IMR-90 (cell line): ENCODE results near the gene EXOC6B. TPM values are rescaled to one million over a fixed set of nuclear protein-coding genes. Genes with fewer than 3 reads are reported as not detected.
"Not testable (repeated sequence)": the region's sequence is repeated elsewhere in the genome, so short reads cannot be mapped to it uniquely, and the experiment has no call there.

Experiments used
- ATAC-seq: fragments of 200-7000 bp; cut with Tn5 transposase; 2 replicates; pipeline ENCODE4 v1.9.1; 2020; ENCODE audit warnings: low read depth, mild to moderate bottlenecking, moderate library complexity
- BruUV-seq: library from RNA; stranded (reverse); fragments of 400-500 nt; replicated peaks from 2 replicates; lab custom pipeline; 2021; lab: Mats Ljungman, UMichigan
- CTCF ChIA-PET: fragments of 300-600 bp; formaldehyde crosslinking; extraction: SDS; loops from one replicate; lab custom pipeline; 2021; ENCODE audit warnings: antibody characterized with exemption; lab: Yijun Ruan, JAX
- POLR2A ChIA-PET: fragments of 300-600 bp; sonication (Branson Sonifier 250); formaldehyde crosslinking; loops from one replicate; lab custom pipeline; 2022; ENCODE audit warnings: antibody characterized with exemption; ENCODE audit not compliant: unreplicated experiment; lab: Charles Lee
- DNase-seq: peaks from one replicate; pipeline ENCODE4 v3.0.0; 2013
- H2AFZ ChIP-seq: replicated peaks from 2 replicates; pipeline ENCODE3; 2013; ENCODE audit warnings: low read length, mild to moderate bottlenecking; ENCODE audit not compliant: poor library complexity
- H2AK5ac ChIP-seq: 2 replicates; pipeline ENCODE4 v1.6.1; 2013; ENCODE audit warnings: low read depth, low read length, inconsistent platforms
- H2AK9ac ChIP-seq: replicated peaks from 2 replicates; pipeline ENCODE3; 2013; ENCODE audit warnings: mild to moderate bottlenecking, low read depth, low read length, moderate library complexity; ENCODE audit not compliant: poor library complexity
- H2BK120ac ChIP-seq: 2 replicates; pipeline ENCODE4 v1.6.1; 2013; ENCODE audit warnings: low read depth, low read length, inconsistent platforms
- H2BK15ac ChIP-seq: 3 replicates; pipeline ENCODE4 v1.6.1; 2013; ENCODE audit warnings: low read depth, low read length, inconsistent platforms
- H2BK20ac ChIP-seq: 2 replicates; pipeline ENCODE4 v1.6.1; 2013; ENCODE audit warnings: low read depth, mild to moderate bottlenecking, inconsistent platforms, low read length, moderate library complexity
- H2BK5ac ChIP-seq: 2 replicates; pipeline ENCODE4 v1.6.1; 2013; ENCODE audit warnings: mild to moderate bottlenecking, low read depth, low read length, inconsistent platforms; ENCODE audit not compliant: poor library complexity, severe bottlenecking
- H3K14ac ChIP-seq: replicated peaks from 2 replicates; pipeline ENCODE4 v1.6.1; 2013; ENCODE audit warnings: low read depth, low read length, inconsistent platforms
- H3K18ac ChIP-seq: 2 replicates; pipeline ENCODE4 v1.6.1; 2013; ENCODE audit warnings: low read depth, low read length, control low read depth
- H3K23ac ChIP-seq: 2 replicates; pipeline ENCODE4 v1.6.1; 2013; ENCODE audit warnings: low read depth, low read length, inconsistent platforms
- H3K27ac ChIP-seq: 2 replicates; pipeline ENCODE4 v1.5.1; 2013; ENCODE audit warnings: mild to moderate bottlenecking, control low read depth, low read length; ENCODE audit not compliant: insufficient read depth
- H3K27me3 ChIP-seq: 2 replicates; pipeline ENCODE4 v1.6.1; 2013; ENCODE audit warnings: low read length; ENCODE audit not compliant: control insufficient read depth, insufficient read depth
- H3K36me3 ChIP-seq: 2 replicates; pipeline ENCODE4 v1.6.1; 2013; ENCODE audit warnings: low read length, mixed read lengths; ENCODE audit not compliant: control insufficient read depth, insufficient read depth
- H3K4ac ChIP-seq: 2 replicates; pipeline ENCODE4 v1.6.1; 2013; ENCODE audit warnings: low read depth, low read length, inconsistent platforms
- H3K4me1 ChIP-seq: 2 replicates; pipeline ENCODE4 v1.6.1; 2013; ENCODE audit warnings: low read length, mixed read lengths; ENCODE audit not compliant: control insufficient read depth, insufficient read depth
- H3K4me2 ChIP-seq: 2 replicates; pipeline ENCODE4 v1.6.1; 2013; ENCODE audit warnings: low read depth, mild to moderate bottlenecking, control low read depth, low read length, moderate library complexity
- H3K4me3 ChIP-seq: 2 replicates; pipeline ENCODE4 v1.5.1; 2013; ENCODE audit warnings: low read depth, mild to moderate bottlenecking, control low read depth, low read length, moderate library complexity; ENCODE audit not compliant: insufficient read depth
- H3K56ac ChIP-seq: 2 replicates; pipeline ENCODE4 v1.6.1; 2013; ENCODE audit warnings: low read length, inconsistent platforms; ENCODE audit not compliant: insufficient read depth; ENCODE audit errors: extremely low read depth
- H3K79me1 ChIP-seq, 2 experiments: 2 replicates each; pipeline ENCODE4 v1.6.1; 2013; ENCODE audit warnings: low read length in 2 of 2, inconsistent platforms in 1 of 2, low read depth in 1 of 2
- H3K9ac ChIP-seq: 2 replicates; pipeline ENCODE4 v1.6.1; 2013; ENCODE audit warnings: low read depth, low read length, control low read depth
- H3K9me1 ChIP-seq: 2 replicates; pipeline ENCODE4 v1.6.1; 2013; ENCODE audit warnings: low read length, inconsistent platforms; ENCODE audit not compliant: insufficient read depth
- H3K9me3 ChIP-seq: 2 replicates; pipeline ENCODE4 v1.6.1; 2013; ENCODE audit warnings: low read length; ENCODE audit not compliant: control insufficient read depth, insufficient read depth
- H4K20me1 ChIP-seq: 2 replicates; pipeline ENCODE4 v1.6.1; 2013; ENCODE audit warnings: low read length, inconsistent platforms; ENCODE audit not compliant: insufficient read depth
- H4K5ac ChIP-seq: 2 replicates; pipeline ENCODE4 v1.6.1; 2013; ENCODE audit warnings: mild to moderate bottlenecking, low read depth, low read length, control low read depth
- H4K8ac ChIP-seq, 2 experiments: 2 replicates each; pipeline ENCODE4 v1.6.1; 2013; ENCODE audit warnings: low read depth in 2 of 2, low read length in 2 of 2, control low read depth in 1 of 2, inconsistent platforms in 1 of 2
- H4K91ac ChIP-seq: 2 replicates; pipeline ENCODE4 v1.6.1; 2013; ENCODE audit warnings: low read depth, low read length, inconsistent platforms; ENCODE audit not compliant: insufficient read depth
- WGBS, 2 experiments: methylation state at CpG; one replicate each; pipeline versions ENCODE4 v1.1.5 to v1.1.7; 2013; ENCODE audit warnings: missing lambda C conversion rate in 2 of 2; ENCODE audit not compliant: insufficient read length in 1 of 2; ENCODE audit errors: extremely low coverage in 2 of 2; 5-methylcytosine and 5-hydroxymethylcytosine counted together
- dilution Hi-C: fragments of 300-500 bp; cut with HindIII; formaldehyde crosslinking; loops from one replicate; pipeline ENCODE4 v1.14.3; 2018; ENCODE audit warnings: low sequenced_read_pairs; ENCODE audit not compliant: unreplicated experiment
- in situ Hi-C: fragments of 300-500 bp; cut with MboI; formaldehyde crosslinking; loops from 3 replicates; pipeline ENCODE4 v1.14.3; 2019; ENCODE audit warnings: low sequenced_read_pairs, inconsistent platforms, mixed read lengths
- intact Hi-C: fragments of 100-400 bp; cut with micrococcal nuclease; formaldehyde crosslinking; loops from 2 replicates; pipeline ENCODE4 v1.10.0; 2022
- polyA plus RNA-seq, 3 experiments: library from polyadenylated mRNA; depleted of rRNA; stranded (reverse); fragments of >200 nt; gene quantifications; 2 replicates each; pipeline ENCODE4 v1.2.3, GENCODE V29; 2012; ENCODE audit warnings: low replicate concordance in 1 of 3
- total RNA-seq: library from RNA; depleted of rRNA; stranded (reverse); fragments of >200 nt; gene quantifications from 2 replicates; pipeline ENCODE4 v1.2.3, GENCODE V29; 2012

The EXOC6B gene
- total and polyA plus RNA-seq, 2 of the 4 experiments (the other 2 are of a cell fraction) = 10.2 to 29.4 TPM

DNA sequence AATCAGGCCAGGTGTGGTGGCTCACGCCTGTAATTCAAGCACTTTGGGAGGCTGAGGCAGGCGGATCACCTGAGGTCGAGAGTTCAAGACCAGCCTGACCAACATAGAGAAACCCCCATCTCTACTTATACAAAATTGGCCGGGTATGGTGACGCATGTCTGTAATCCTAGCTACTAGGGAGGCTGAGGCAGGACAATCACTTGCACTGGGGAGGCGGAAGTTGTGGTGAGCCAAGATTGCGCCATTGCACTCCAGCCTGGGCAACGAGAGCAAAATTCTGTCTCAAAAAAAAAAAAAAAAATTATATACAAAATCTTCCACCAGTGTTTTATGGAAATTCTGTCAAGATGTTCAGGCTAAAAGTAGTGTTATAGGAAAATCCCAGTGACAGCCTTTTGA lies 290.2 kb downstream of the EXOC6B start:
- H2AK9ac ChIP-seq, H3K36me3 ChIP-seq, BruUV-seq, in situ Hi-C loops, ATAC-seq, H4K8ac ChIP-seq, H3K4me1 ChIP-seq, POLR2A ChIA-PET, H3K27me3 ChIP-seq, H3K9me3 ChIP-seq, H4K91ac ChIP-seq, DNase-seq, H3K23ac ChIP-seq, dilution Hi-C loops, H3K4me2 ChIP-seq, H2AK5ac ChIP-seq, H3K9ac ChIP-seq, H3K9me1 ChIP-seq, CTCF ChIA-PET, H2BK15ac ChIP-seq, H4K5ac ChIP-seq, H2AFZ ChIP-seq, H4K20me1 ChIP-seq, H2BK20ac ChIP-seq, H3K4ac ChIP-seq, intact Hi-C loops, H3K27ac ChIP-seq, H3K56ac ChIP-seq, H3K79me1 ChIP-seq, H3K14ac ChIP-seq, H2BK120ac ChIP-seq, H3K18ac ChIP-seq, H3K4me3 ChIP-seq, H2BK5ac ChIP-seq: not testable (repeated sequence)
- no CpG with 5 or more reads among the region's 8 CpGs for WGBS, 2 experiments
